CD14-positive monocyte (primary cell): ENCODE results near the gene RXRG. TPM values are rescaled to one million over a fixed set of nuclear protein-coding genes. Genes with fewer than 3 reads are reported as not detected.

Experiments used
- DNase-seq, 3 donors: peaks; one replicate each; pipeline ENCODE4 v3.0.0-alpha.2; 2011 to 2022
- H2AFZ ChIP-seq: 2 replicates; pipeline ENCODE4 v1.6.0; 2012; ENCODE audit warnings: mild to moderate bottlenecking, low read depth, low read length, inconsistent platforms; ENCODE audit not compliant: insufficient read depth, poor library complexity, severe bottlenecking
- H3K27ac ChIP-seq, 2 donors: 1 replicate in 1 of 2; 2 replicates in 1 of 2; pipeline ENCODE4 v1.5.1; 2012 to 2013; ENCODE audit warnings: low read length in 2 of 2, control low read depth in 1 of 2, inconsistent platforms in 1 of 2, low read depth in 1 of 2, mild to moderate bottlenecking in 1 of 2
- H3K27me3 ChIP-seq, 2 donors: one replicate each; pipeline versions ENCODE4 v1.6.0 to v1.6.1; 2011 to 2013; ENCODE audit warnings: low read length in 2 of 2; ENCODE audit not compliant: control insufficient read depth in 2 of 2, insufficient read depth in 2 of 2
- H3K36me3 ChIP-seq, 2 donors: replicated peaks in 1 of 2; 1 replicate in 1 of 2; 2 replicates in 1 of 2; pipeline versions ENCODE4 v1.5.1 to v1.6.1; 2012 to 2013; ENCODE audit warnings: low read length in 2 of 2, control low read depth in 1 of 2, inconsistent platforms in 1 of 2, mild to moderate bottlenecking in 1 of 2; ENCODE audit not compliant: insufficient read depth in 2 of 2, control insufficient read depth in 1 of 2
- H3K4me1 ChIP-seq, 2 donors: 1 replicate in 1 of 2; 2 replicates in 1 of 2; pipeline versions ENCODE4 v1.5.1 to v1.6.1; 2012 to 2013; ENCODE audit warnings: low read length in 2 of 2, control low read depth in 1 of 2, inconsistent platforms in 1 of 2, mild to moderate bottlenecking in 1 of 2, moderate library complexity in 1 of 2; ENCODE audit not compliant: insufficient read depth in 2 of 2, control insufficient read depth in 1 of 2
- H3K4me2 ChIP-seq: replicated peaks from 2 replicates; pipeline ENCODE3; 2012; ENCODE audit warnings: low read length, moderate library complexity, mild to moderate bottlenecking; ENCODE audit not compliant: poor library complexity, severe bottlenecking; ENCODE audit errors: extremely low read depth
- H3K4me3 ChIP-seq, 3 experiments: fragments of 200-600 bp in 1 of 3; sonication (generic) in 1 of 3; replicated peaks in 1 of 3; 1 replicate in 2 of 3; 2 replicates in 1 of 3; pipeline ENCODE4 v1.5.1; 2011 to 2013; ENCODE audit warnings: low read length in 3 of 3, mild to moderate bottlenecking in 3 of 3, control low read depth in 2 of 3, low read depth in 2 of 3, inconsistent platforms in 1 of 3, moderate library complexity in 1 of 3
- H3K79me2 ChIP-seq: 2 replicates; pipeline ENCODE4 v1.6.0; 2012; ENCODE audit warnings: mild to moderate bottlenecking, control low read depth, inconsistent platforms, low read length, moderate library complexity; ENCODE audit not compliant: insufficient read depth
- H3K9ac ChIP-seq: 2 replicates; pipeline ENCODE4 v1.6.0; 2017; ENCODE audit warnings: low read length, mild to moderate bottlenecking; ENCODE audit not compliant: insufficient read depth, poor library complexity, severe bottlenecking
- H3K9me3 ChIP-seq, 2 donors: replicated peaks in 1 of 2; 1 replicate in 1 of 2; 2 replicates in 1 of 2; pipeline versions ENCODE4 v1.5.1 to v1.6.1; 2012 to 2013; ENCODE audit warnings: low read length in 2 of 2, control low read depth in 1 of 2; ENCODE audit not compliant: control insufficient read depth in 1 of 2, insufficient read depth in 1 of 2
- H4K20me1 ChIP-seq: 2 replicates; pipeline ENCODE4 v1.6.0; 2012; ENCODE audit warnings: mild to moderate bottlenecking, low read length, control low read depth, moderate library complexity; ENCODE audit not compliant: insufficient read depth
- H3K27ac Mint-ChIP-seq, 7 donors: one replicate each; pipeline ENCODE4 v1.8.0; 2020; ENCODE audit warnings: mild to moderate bottlenecking in 7 of 7, mixed read lengths in 7 of 7, moderate library complexity in 6 of 7, inconsistent platforms in 2 of 7
- H3K27me3 Mint-ChIP-seq, 3 donors: one replicate each; pipeline ENCODE4 v1.8.0; 2021 to 2022; ENCODE audit warnings: low read depth in 3 of 3, mild to moderate bottlenecking in 3 of 3, mixed read lengths in 3 of 3, moderate library complexity in 3 of 3, inconsistent platforms in 1 of 3
- H3K36me3 Mint-ChIP-seq, 2 donors: one replicate each; pipeline ENCODE4 v1.8.0; 2020; ENCODE audit warnings: mixed read lengths in 2 of 2, inconsistent platforms in 1 of 2, mild to moderate bottlenecking in 1 of 2
- H3K4me1 Mint-ChIP-seq: one replicate; pipeline ENCODE4 v1.8.0; 2020; ENCODE audit warnings: mild to moderate bottlenecking, mixed read lengths
- H3K4me3 Mint-ChIP-seq, 2 donors: one replicate each; pipeline ENCODE4 v1.8.0; 2020; ENCODE audit warnings: mild to moderate bottlenecking in 2 of 2, mixed read lengths in 2 of 2, moderate library complexity in 1 of 2
- H3K9me3 Mint-ChIP-seq, 7 donors: one replicate each; pipeline ENCODE4 v1.8.0; 2020 to 2022; ENCODE audit warnings: mixed read lengths in 7 of 7, mild to moderate bottlenecking in 6 of 7, moderate library complexity in 6 of 7, inconsistent platforms in 2 of 7
- CTCF ChIP-seq: fragments of 200-600 bp; IDR thresholded peaks from one replicate; pipeline ENCODE4 v1.8.0; 2022; ENCODE audit warnings: antibody characterized with exemption, mild to moderate bottlenecking
- WGBS: methylation state at CpG from one replicate; pipeline ENCODE4 v1.1.5; 2013; ENCODE audit warnings: missing lambda C conversion rate; ENCODE audit not compliant: insufficient coverage; 5-methylcytosine and 5-hydroxymethylcytosine counted together
- intact Hi-C, 2 donors: fragments of 100-400 bp; cut with micrococcal nuclease; formaldehyde crosslinking; loops; one replicate each; pipeline versions ENCODE4 v1.15.0 to v1.15.1; 2023
- polyA plus RNA-seq, 3 donors: library from polyadenylated mRNA; depleted of rRNA in 1 of 3; unstranded in 2 of 3; stranded (reverse) in 1 of 3; fragments of 300-500 nt in 2 of 3; fragments of >200 nt in 1 of 3; fragmentation: Illumina TruSeq in 2 of 3; gene quantifications; 1 replicate in 2 of 3; 2 replicates in 1 of 3; pipeline ENCODE4 v1.2.3, GENCODE V29; 2012 to 2021

Gene RXRG
- polyA plus RNA-seq, 3 donors, result not detected

DNA sequence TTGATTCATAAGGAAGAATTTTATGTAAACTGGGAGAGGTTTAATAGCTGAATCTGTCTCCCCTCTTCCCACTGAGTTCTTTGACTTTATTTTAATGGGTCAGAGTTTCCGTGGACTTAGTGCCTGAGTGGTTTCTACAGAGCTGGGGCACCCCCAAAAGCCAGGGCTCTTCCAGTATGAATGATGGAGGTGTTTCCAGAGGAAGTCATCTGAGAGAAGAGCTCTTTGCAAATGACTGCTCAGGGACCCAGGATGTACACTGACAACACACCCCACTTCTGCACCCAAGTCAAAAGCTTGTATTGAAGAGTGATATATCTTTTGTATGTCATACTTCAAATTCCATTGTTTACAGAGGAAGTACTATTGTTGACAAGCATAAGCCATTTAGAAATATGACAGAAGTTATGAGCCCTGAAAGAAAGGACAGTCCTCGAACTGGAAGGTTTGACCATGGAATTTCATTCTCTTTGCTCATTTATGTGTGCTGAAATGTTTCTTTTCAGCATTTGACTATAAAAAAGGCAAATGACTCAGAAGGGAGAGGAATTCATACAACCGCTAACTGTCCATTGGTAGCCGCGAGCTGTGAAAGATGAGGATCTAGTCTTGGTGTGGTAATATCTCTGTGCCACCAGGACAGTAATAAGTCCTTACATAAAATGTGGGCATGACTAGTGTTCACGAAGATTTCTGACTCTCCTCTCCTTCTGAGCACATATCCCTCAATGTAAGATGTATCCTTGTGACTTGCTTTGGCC, 63.0 kb downstream of the RXRG start:
- Histone ChIP-seq H3K9ac (no peak overlapping the region), H2AFZ (no peak overlapping the region), H3K36me3 (no peaks in the 10 kb centered on the region), H3K4me1 (peaks cover 4% of the 10 kb centered on the region in 2 donors), H3K4me2 (no peak overlapping the region), H3K79me2 (no peaks in the 10 kb centered on the region), H3K27ac (no peak overlapping the region), H3K27me3 (peaks cover 40 to 77% of the 10 kb centered on the region in 2 donors), H4K20me1 (no peaks in the 10 kb centered on the region), H3K9me3 (no peaks in the 10 kb centered on the region), H3K4me3 (no peak overlapping the region)
- H3K9me3 Mint-ChIP-seq, result peaks cover 0 to 10% (median 5%) of the 10 kb centered on the region in 7 donors
- H3K27me3 Mint-ChIP-seq, result peaks cover 46 to 80% (median 52%) of the 10 kb centered on the region in 3 donors
- no peak overlapping the region for H3K27ac Mint-ChIP-seq
- H3K4me1 Mint-ChIP-seq, result peaks cover 5% of the 10 kb centered on the region
- intact Hi-C loops, result no loop called here
- no peak for DNase-seq
- peak overlapping the region in 1 of 2 donors; percentile 23 for H3K4me3 Mint-ChIP-seq
- 86% methylated on average over 1 of the region's 6 CpGs for WGBS
- H3K36me3 Mint-ChIP-seq, result peaks cover 0 to 2% of the 10 kb centered on the region in 2 donors
- TF ChIP-seq CTCF, result no peak

- Histone ChIP-seq H3K4me3 (peak overlapping the region in 1 of 3 experiments; percentile 61), H3K27ac (no peak overlapping the region), H3K79me2 (no peaks in the 10 kb centered on the region), H3K9ac (no peak overlapping the region), H2AFZ (peak overlapping the region; percentile 60), H3K4me2 (peak overlapping the region; percentile 70), H3K4me1 (peaks cover 23 to 26% of the 10 kb centered on the region in 2 donors), H3K27me3 (peaks cover 54 to 80% of the 10 kb centered on the region in 2 donors), H4K20me1 (no peaks in the 10 kb centered on the region), H3K36me3 (no peaks in the 10 kb centered on the region), H3K9me3 (no peaks in the 10 kb centered on the region)
- Mint-ChIP-seq H3K9me3 (peaks cover 0 to 15% (median 10%) of the 10 kb centered on the region in 7 donors), H3K36me3 (peaks cover 0 to 11% of the 10 kb centered on the region in 2 donors), H3K4me3 (peak overlapping the region; percentile 73 to 90), H3K27ac (peak overlapping the region in 2 of 7 donors; percentile 26 to 46), H3K4me1 (peaks cover 28% of the 10 kb centered on the region), H3K27me3 (peaks cover 69 to 87% (median 69%) of the 10 kb centered on the region in 3 donors)
- 13% methylated on average over 10 of the region's 12 CpGs for WGBS
- no peak for DNase-seq
- intact Hi-C loops, result no loop called here
- no peak for TF ChIP-seq CTCF
Observed at GRCh38 chr1:165376811-165377311, 68.1 kb downstream of the RXRG start.
